Retinal pigment epithelial cell (primary cell): ENCODE measurements around the gene SHC2.

ENCODE experiments used
- DNase-seq: peaks from one replicate; pipeline ENCODE4 v3.0.0-alpha.2; 2010; ENCODE audit warnings: low read depth
- H3K4me3 ChIP-seq: 2 replicates; pipeline ENCODE4 v1.5.1; 2011; ENCODE audit warnings: mild to moderate bottlenecking, low read length, control low read depth, moderate library complexity
- TF ChIP-seq, protein P1 (sequence below): conservative IDR thresholded peaks from 2 replicates; pipeline ENCODE4 v1.5.1; 2011; ENCODE audit warnings: low read depth, low read length, control low read depth, inconsistent platforms

SHC2 gene

DNA sequence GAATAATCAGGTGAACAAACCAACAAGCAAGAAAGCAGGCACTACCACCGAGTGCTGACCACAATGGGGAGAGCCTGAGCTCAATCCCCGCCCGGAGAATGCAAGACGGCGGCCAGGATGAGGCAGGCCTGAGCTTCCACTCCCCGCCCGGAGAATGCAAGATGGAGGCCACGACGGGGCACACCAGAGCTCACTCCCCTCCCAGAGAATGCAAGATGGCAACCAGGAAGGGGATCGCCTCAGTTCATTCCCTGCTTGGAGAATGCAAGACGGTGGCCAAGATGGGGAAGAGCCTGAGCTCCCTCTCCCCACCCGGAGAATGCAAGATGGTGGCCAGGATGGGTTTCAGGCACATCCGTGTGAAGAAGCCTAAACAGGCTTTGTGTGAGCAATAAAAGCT, 91.6 kb downstream of the SHC2 start:
- H3K4me3 ChIP-seq = no peak overlapping the region
- no peak for DNase-seq
- TF ChIP-seq, protein P1, sequence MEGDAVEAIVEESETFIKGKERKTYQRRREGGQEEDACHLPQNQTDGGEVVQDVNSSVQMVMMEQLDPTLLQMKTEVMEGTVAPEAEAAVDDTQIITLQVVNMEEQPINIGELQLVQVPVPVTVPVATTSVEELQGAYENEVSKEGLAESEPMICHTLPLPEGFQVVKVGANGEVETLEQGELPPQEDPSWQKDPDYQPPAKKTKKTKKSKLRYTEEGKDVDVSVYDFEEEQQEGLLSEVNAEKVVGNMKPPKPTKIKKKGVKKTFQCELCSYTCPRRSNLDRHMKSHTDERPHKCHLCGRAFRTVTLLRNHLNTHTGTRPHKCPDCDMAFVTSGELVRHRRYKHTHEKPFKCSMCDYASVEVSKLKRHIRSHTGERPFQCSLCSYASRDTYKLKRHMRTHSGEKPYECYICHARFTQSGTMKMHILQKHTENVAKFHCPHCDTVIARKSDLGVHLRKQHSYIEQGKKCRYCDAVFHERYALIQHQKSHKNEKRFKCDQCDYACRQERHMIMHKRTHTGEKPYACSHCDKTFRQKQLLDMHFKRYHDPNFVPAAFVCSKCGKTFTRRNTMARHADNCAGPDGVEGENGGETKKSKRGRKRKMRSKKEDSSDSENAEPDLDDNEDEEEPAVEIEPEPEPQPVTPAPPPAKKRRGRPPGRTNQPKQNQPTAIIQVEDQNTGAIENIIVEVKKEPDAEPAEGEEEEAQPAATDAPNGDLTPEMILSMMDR = no peak

DNA sequence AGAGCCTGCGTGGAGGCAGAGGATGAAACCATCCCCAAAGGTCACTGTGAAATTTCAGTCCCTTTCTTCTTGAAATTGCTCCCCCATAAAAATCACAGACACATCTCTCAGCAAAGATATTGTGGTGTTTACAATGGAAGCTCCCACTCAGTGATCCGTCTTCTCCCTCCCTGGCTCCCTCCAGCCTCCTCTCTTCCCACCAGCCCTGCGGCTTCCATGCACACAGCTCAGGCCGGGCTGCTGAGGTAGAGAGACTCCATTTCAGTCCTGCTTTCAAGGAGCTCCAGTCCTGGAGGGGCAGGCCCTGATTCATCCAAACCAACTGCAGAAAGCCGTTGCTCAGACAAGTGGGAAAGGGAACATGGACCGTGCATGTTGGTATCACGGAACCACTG, 92.2 kb downstream of the SHC2 start:
- DNase-seq = no peak
- no peak overlapping the region for H3K4me3 ChIP-seq
- TF ChIP-seq, protein P1 = no peak

- TF ChIP-seq, protein P1 = no peak
- DNase-seq = no peak
- H3K4me3 ChIP-seq = no peak overlapping the region
Measured at GRCh38 chr19:367963-368629, 92.7 kb downstream of the SHC2 start.

DNA sequence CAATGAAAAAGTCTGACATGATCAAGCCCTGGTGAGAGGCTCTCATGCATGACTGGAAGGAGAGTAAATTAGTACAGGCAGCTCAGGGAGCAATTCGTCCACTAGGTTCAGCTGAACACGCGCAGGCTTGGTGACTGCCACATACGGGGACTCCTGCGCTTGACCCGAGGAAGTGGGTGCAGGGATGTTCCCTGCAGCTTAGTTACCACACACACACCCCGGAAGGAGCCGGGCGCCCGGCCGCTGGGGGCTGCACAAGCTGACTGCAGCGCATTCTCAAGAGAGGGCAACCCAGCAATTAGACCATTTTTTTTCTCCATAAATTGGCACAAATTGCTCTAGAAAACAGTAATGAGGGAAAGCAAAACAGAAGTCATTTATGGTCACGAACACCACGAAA, 93.3 kb downstream of the SHC2 start:
- TF ChIP-seq, protein P1 = no peak
- H3K4me3 ChIP-seq = no peak overlapping the region
- DNase-seq = no peak

GRCh38 chr19:366951-367350, 93.9 kb downstream of the SHC2 start:
- TF ChIP-seq, protein P1 = no peak

More at GRCh38 chr19:366951-367350, 93.9 kb downstream of the SHC2 start:
- no peak for DNase-seq
- H3K4me3 ChIP-seq = no peak overlapping the region
